GM13976 (cell line): ENCODE data around the gene INPP5J.
"Not testable (repeated sequence)": the region's sequence is repeated elsewhere in the genome, so short reads cannot be mapped to it uniquely, and the experiment has no call there.

Experiments
- DNase-seq: peaks from one replicate; pipeline ENCODE4 v3.0.0; 2012; ENCODE audit warnings: low spot score
- in situ Hi-C: fragments of 300-500 bp; cut with MboI; formaldehyde crosslinking; loops from one replicate; pipeline ENCODE4 v1.12.0; 2022; ENCODE audit warnings: low sequenced_read_pairs, mixed read lengths, inconsistent platforms; ENCODE audit not compliant: unreplicated experiment
- TF ChIP-seq, protein P1 (sequence below): IDR thresholded peaks from 2 replicates; pipeline ENCODE4 v1.5.1; 2012; ENCODE audit warnings: borderline replicate concordance, mild to moderate bottlenecking; ENCODE audit not compliant: insufficient read depth; ENCODE audit errors: extremely low read depth, missing control alignments, control extremely low read depth

Gene INPP5J

DNA sequence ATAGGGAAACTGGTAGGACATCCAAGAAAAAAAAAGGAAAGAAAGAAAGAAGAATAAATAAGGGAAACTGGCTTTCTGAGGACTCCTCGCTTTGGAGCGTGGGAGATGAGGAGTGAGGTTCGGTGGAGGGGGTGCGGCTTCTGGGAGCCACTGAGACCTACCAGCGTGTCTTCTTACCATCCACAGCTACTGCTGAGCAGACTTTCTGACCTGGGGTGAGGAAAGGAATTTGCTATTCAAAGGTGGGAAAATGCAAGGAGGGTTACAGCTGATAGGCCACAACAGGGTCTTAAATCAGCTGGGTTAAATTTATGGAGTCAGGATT, 14.9 kb upstream of the INPP5J start:
- in situ Hi-C loops, result no loop called here
- TF ChIP-seq, protein P1, sequence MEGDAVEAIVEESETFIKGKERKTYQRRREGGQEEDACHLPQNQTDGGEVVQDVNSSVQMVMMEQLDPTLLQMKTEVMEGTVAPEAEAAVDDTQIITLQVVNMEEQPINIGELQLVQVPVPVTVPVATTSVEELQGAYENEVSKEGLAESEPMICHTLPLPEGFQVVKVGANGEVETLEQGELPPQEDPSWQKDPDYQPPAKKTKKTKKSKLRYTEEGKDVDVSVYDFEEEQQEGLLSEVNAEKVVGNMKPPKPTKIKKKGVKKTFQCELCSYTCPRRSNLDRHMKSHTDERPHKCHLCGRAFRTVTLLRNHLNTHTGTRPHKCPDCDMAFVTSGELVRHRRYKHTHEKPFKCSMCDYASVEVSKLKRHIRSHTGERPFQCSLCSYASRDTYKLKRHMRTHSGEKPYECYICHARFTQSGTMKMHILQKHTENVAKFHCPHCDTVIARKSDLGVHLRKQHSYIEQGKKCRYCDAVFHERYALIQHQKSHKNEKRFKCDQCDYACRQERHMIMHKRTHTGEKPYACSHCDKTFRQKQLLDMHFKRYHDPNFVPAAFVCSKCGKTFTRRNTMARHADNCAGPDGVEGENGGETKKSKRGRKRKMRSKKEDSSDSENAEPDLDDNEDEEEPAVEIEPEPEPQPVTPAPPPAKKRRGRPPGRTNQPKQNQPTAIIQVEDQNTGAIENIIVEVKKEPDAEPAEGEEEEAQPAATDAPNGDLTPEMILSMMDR, result no peak
- DNase-seq, result no peak

DNA sequence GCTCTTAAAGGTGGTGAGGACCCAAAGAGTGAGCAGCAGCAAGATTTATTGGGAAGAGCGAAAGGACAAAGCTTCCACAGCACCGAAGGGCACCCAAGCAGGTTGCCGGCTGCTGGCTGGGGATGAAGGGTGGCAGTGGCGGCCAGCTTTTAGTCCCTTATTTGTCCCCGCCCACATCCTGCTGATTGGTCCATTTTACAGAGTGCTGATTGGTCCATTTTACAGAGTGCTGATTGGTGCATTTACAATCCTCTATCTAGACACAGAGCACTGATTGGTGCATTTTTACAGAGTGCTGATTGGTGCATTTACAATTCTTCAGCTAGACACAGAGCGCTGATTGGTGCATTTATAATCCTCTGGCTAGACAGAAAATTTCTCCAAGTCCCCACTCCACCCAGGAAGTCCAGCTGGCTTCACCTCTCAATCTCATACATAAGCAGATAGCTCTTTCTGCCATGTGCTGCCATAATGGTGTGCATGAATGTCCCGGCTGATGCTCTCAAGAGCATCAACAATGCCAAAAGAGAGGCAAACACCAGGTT, 10.1 kb upstream of the INPP5J start:
- DNase-seq, in situ Hi-C loops: not testable (repeated sequence)

DNA sequence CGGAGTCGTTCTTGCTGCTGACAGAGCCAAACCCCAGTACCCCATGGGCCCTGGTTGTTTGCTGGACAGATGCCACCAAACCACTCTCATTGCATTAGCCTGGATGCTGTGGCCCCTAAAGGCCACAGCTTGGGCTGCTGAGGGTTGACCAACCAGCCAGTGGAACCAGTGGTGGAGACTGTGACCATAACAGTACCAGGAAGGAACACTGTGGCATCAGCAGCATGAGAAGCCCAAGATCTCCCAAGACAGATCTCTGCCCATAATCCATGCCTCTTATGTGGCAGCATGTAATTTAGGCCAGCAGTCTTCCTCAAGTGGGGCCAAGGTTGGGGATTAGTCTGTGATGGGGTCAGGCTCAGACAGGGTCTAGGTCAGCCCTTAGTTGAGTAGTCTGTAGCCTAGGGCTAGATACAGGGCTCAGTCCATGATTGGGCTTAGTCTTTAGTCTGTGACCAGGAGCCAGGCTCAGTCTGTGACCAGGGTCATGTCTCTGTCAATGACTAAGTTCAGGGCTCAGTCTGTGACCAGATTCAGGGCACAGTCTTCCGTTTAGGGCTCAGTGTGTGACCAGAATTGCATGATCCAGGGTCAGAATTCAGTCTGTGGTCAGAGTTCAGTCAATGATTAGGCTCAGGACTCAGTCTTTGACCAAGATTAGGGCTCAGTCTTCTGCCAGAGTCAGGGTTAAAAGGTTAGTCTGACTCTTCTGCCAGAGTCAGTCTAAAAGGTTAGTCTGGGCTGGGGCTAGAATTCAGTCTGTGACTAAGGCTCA, 4.5 kb upstream of the INPP5J start:
- in situ Hi-C loops, result no loop called here
- TF ChIP-seq, protein P1, result no peak
- no peak for DNase-seq

DNA sequence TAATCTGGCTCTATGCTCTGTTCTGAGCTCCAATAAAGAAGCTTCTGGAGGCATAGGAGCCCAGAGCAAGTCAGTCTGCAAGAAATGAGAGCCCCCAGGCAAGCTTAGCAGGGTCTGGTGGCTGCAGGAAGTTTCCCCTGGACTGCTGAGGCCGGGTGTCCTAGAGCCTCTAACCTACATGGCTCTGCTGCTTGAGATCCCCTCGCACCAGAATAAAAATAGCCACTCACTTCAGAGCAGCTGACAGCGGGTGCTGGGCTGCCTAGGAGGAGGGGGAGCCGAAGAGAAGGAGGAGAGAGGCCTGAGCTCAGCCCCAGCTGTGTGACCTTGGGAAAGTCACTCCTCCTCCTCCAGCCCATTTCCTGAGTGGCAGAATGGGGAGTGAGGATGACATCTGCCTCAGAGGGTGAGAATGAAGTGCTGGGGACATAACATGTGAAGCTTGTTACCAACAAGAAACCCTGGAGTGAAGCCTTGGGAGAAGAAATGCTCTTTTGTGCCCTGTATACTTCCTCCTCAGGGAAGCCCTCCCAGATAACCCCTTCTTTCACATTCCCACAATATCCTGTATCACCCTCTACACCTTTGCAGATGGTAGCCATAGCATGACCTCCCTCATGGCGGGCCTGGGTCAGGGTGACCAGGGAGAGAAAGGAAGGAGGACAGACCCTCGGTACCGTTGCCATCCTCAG, 3.6 kb upstream of the INPP5J start:
- in situ Hi-C loops, result no loop called here
- TF ChIP-seq, protein P1, result no peak
- DNase-seq, result no peak

DNA sequence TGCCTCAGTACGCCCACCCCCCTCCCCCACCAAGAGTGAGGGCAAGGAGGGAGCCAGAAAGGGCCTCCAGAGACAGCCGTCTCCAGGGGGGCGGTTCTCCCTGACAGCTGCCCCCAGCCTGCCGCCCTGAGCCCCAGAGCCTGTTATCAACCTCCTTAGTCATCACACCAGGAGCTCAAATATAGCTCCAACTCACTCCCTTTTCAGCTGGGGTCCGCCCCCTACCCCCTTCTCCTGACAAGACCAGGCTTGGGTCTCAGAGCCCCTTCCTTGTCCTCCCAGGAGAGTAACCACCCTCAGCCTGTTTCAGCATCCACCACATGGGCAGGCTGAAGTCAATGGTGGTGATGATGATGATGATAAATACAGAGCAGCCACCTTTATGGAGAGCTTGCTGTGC, 2.5 kb upstream of the INPP5J start:
- DNase-seq, result no peak
- TF ChIP-seq, protein P1, result no peak
- in situ Hi-C loops, result no loop called here

DNA sequence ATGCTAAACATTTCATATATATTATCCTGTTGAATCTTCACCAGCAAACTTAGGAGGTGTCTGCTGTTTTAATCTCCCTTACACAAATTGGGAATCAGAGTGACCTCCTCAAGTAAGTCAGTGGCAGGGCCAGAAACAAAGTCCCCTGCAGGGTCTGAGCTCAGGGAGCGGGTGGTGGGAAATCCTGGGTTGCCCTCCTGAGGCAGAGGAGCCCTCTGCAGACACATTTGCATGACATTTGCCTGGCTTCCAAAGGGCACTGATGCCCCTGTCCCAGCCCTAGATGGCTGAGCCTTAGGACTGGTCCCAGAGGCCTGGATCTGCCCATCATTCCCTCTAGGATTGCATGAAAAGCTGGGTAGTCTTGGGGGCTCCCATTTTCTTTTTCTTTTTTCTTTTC, 2.1 kb upstream of the INPP5J start:
- TF ChIP-seq, protein P1, result no peak
- in situ Hi-C loops, result no loop called here
- no peak for DNase-seq

DNA sequence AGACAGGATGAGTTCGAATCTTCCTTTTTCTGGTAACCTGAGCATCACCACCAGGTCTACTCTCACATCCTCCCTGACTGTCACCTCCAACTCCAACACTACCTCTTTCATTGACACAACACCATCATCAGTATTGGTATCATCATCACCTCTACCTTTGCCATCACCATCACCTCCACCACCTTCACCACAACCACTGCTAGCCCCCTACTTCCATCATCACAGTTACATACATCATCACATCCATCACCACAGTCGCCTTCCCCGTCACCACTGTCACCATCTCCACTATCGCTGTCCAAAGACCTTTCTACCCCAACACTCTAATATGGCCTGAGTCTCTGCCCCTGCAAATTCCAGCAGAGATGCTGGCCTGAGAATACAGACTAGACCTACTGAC, 1.4 kb upstream of the INPP5J start:
- TF ChIP-seq, protein P1, result no peak
- no peak for DNase-seq
- in situ Hi-C loops, result no loop called here
